HepG2 (cell line): Measurements from ENCODE around the gene VEGFA. TPM values are rescaled to one million over a fixed set of nuclear protein-coding genes. Genes with fewer than 3 reads are reported as not detected.

Experiments used
- ARID3A ChIP-seq: IDR thresholded peaks from 2 replicates; pipeline ENCODE4 v1.6.1; 2012; ENCODE audit warnings: low read depth, low read length, improper control_type of control experiment
- BRD4 ChIP-seq: sonication (generic); formaldehyde crosslinking; IDR thresholded peaks from 2 replicates; pipeline ENCODE4 v1.4.0; 2020; ENCODE audit warnings: missing genetic modification reagents
- CBX1 ChIP-seq: IDR thresholded peaks from one replicate; pipeline ENCODE4 v1.6.1; 2016; ENCODE audit warnings: antibody characterized with exemption, low read depth
- CTCF ChIP-seq: sonication (generic); formaldehyde crosslinking; IDR thresholded peaks from 2 replicates; pipeline ENCODE4 v1.5.0; 2020; ENCODE audit warnings: mild to moderate bottlenecking, missing genetic modification reagents, moderate library complexity
- ESRRA ChIP-seq: sonication (generic); formaldehyde crosslinking; IDR thresholded peaks from 2 replicates; pipeline ENCODE4 v1.5.1; 2020; ENCODE audit warnings: mild to moderate bottlenecking, low read depth, missing genetic modification reagents
- FOSL1 ChIP-seq: sonication (generic); formaldehyde crosslinking; IDR thresholded peaks from 2 replicates; pipeline ENCODE4 v1.9.0; 2021; ENCODE audit warnings: missing genetic modification reagents, borderline replicate concordance
- GMEB2 ChIP-seq: IDR thresholded peaks from 2 replicates; pipeline ENCODE4 v1.6.1; 2016; ENCODE audit warnings: missing biosample characterization, missing genetic modification reagents, low read depth
- NFKB2 ChIP-seq: sonication (generic); formaldehyde crosslinking; IDR thresholded peaks from 2 replicates; pipeline ENCODE4 v1.4.0; 2020; ENCODE audit warnings: missing genetic modification reagents, borderline replicate concordance
- NFYB ChIP-seq: sonication (generic); formaldehyde crosslinking; IDR thresholded peaks from 2 replicates; pipeline ENCODE4 v1.4.0; 2020; ENCODE audit warnings: missing genetic modification reagents
- NFYC ChIP-seq: IDR thresholded peaks from 2 replicates; pipeline ENCODE4 v1.6.1; 2016; ENCODE audit warnings: missing genetic modification reagents, missing compliant biosample characterization
- POGK ChIP-seq: sonication (generic); formaldehyde crosslinking; conservative IDR thresholded peaks from 2 replicates; pipeline ENCODE4 v1.8.0; 2022; ENCODE audit warnings: mild to moderate bottlenecking, moderate library complexity, missing genetic modification reagents
- TEF ChIP-seq: sonication (generic); formaldehyde crosslinking; IDR thresholded peaks from 2 replicates; pipeline ENCODE4 v1.5.0; 2020; ENCODE audit warnings: missing genetic modification reagents
- TIGD3 ChIP-seq: sonication (generic); formaldehyde crosslinking; IDR thresholded peaks from 2 replicates; pipeline ENCODE4 v1.5.1; 2020; ENCODE audit warnings: mild to moderate bottlenecking, missing genetic modification reagents, borderline replicate concordance
- U2AF1 ChIP-seq: fragments of 200-400 bp; formaldehyde crosslinking; optimal IDR thresholded peaks from 2 replicates; pipeline ENCODE3; 2017; ENCODE audit warnings: mild to moderate bottlenecking, low read depth, low read length
- ZNF292 ChIP-seq: sonication (generic); formaldehyde crosslinking; IDR thresholded peaks from 2 replicates; pipeline ENCODE4 v1.8.1; 2022; ENCODE audit warnings: mild to moderate bottlenecking, low read depth, missing genetic modification reagents, borderline replicate concordance
- ZNF329 ChIP-seq: sonication (generic); formaldehyde crosslinking; IDR thresholded peaks from 2 replicates; pipeline ENCODE4 v1.9.0; 2021; ENCODE audit warnings: low read depth, mild to moderate bottlenecking, missing genetic modification reagents
- ZNF550 ChIP-seq: sonication (generic); formaldehyde crosslinking; IDR thresholded peaks from 2 replicates; pipeline ENCODE4 v1.4.0; 2020; ENCODE audit warnings: mild to moderate bottlenecking, missing genetic modification reagents, borderline replicate concordance
- ZNF580 ChIP-seq: IDR thresholded peaks from 2 replicates; pipeline ENCODE4 v1.6.1; 2016; ENCODE audit warnings: low read depth, borderline replicate concordance
- polyA plus RNA-seq, 8 experiments: library from polyadenylated mRNA; depleted of rRNA in 3 of 8; stranded (reverse) in 7 of 8; unstranded in 1 of 8; fragments of >200 nt; fragmentation: Illumina TruSeq in 4 of 8; extraction: Trizol in 4 of 8; gene quantifications; 2 replicates each; pipeline versions ENCODE4 v1.2.1 to v1.2.3, GENCODE V29; 2011 to 2016; ENCODE audit warnings: low read depth in 4 of 8, missing spikeins in 1 of 8, mixed read lengths in 1 of 8; ENCODE audit not compliant: insufficient read depth in 1 of 8
- total RNA-seq, 5 experiments: library from RNA; depleted of rRNA; stranded (reverse); fragments of >200 nt; fragmentation: Illumina TruSeq; extraction: Trizol; gene quantifications; 2 replicates each; pipeline ENCODE4 v1.2.3, GENCODE V29; 2016; ENCODE audit warnings: low read depth in 1 of 5

VEGFA gene
- total and polyA plus RNA-seq, 2 of the 13 experiments (the other 11 are each of a cell fraction or from before 2014, with no cell fraction given): 68.1 to 629 TPM

GRCh38 chr6:43769526-43770371 lies at the start of gene VEGFA (continued):
- TF ChIP-seq GMEB2 (CRISPR knock-in tag) (0 out of 2 replicates have a peak, but pooled peaks have one; percentile 24), ESRRA (CRISPR knock-in tag) (peak; percentile 72), POGK (CRISPR knock-in tag) (0 out of 2 replicates have a peak, but pooled peaks have one; percentile 37), ZNF580 (CRISPR knock-in tag) (peak; percentile 69; the same call in 1 of the 2 replicates), NFKB2 (peak; percentile 90; the same call in 1 of the 2 replicates), NFYC (CRISPR knock-in tag) (no peak), TIGD3 (peak; percentile 58; the same call in 1 of the 2 replicates), ZNF329 (peak; percentile 68; the same call in 1 of the 2 replicates), ZNF550 (no peak), TEF (peak; percentile 76; the same call in 1 of the 2 replicates), ZNF292 (CRISPR knock-in tag) (peak; percentile 71; the same call in 1 of the 2 replicates), U2AF1 (no peak), CBX1 (peak; percentile 93), ARID3A (peak; percentile 21; the same call in 1 of the 2 replicates), FOSL1 (CRISPR knock-in tag) (0 out of 2 replicates have a peak, but pooled peaks have one; percentile 3), CTCF (CRISPR knock-in tag) (peak; percentile 99), NFYB (CRISPR knock-in tag) (no peak), BRD4 (CRISPR knock-in tag) (peak; percentile 41; the same call in 1 of the 2 replicates)
